Measurements from ENCODE around the gene ENTHD1.

The ENTHD1 gene

GRCh38 chr22:39839917-39840510 is 53.5 kb downstream of the ENTHD1 start:
- peak; percentile 53 for DNase-seq

GRCh38 chr22:39839204-39839603 is 54.4 kb downstream of the ENTHD1 start:
- DNase-seq = no peak

- no peak for DNase-seq
Observed at GRCh38 chr22:39833610-39834009, 60.0 kb downstream of the ENTHD1 start.

GRCh38 chr22:39833093-39833492 is 60.5 kb downstream of the ENTHD1 start:
- no peak for DNase-seq

- DNase-seq = no peak
Observed at GRCh38 chr22:39832627-39833074, 60.9 kb downstream of the ENTHD1 start.

GRCh38 chr22:39825661-39826102 is 67.9 kb downstream of the ENTHD1 start:
- DNase-seq = no peak

GRCh38 chr22:39821008-39821407 is 72.6 kb downstream of the ENTHD1 start:
- no peak for DNase-seq

GRCh38 chr22:39820256-39820655 is 73.3 kb downstream of the ENTHD1 start:
- DNase-seq = no peak

- no peak for DNase-seq
Observed at GRCh38 chr22:39819429-39819828, 74.1 kb downstream of the ENTHD1 start.

GRCh38 chr22:39818094-39818493 is 75.5 kb downstream of the ENTHD1 start:
- DNase-seq = no peak

- no peak for DNase-seq
Observed at GRCh38 chr22:39815932-39816331, 77.6 kb downstream of the ENTHD1 start.

- DNase-seq = no peak
Observed at GRCh38 chr22:39814899-39815298, 78.7 kb downstream of the ENTHD1 start.

- DNase-seq = no peak
Observed at GRCh38 chr22:39809772-39810557, 83.6 kb downstream of the ENTHD1 start.

- peak; percentile 21 for DNase-seq
Observed at GRCh38 chr22:39808081-39808480, 85.5 kb downstream of the ENTHD1 start.

GRCh38 chr22:39806109-39806508 is 87.5 kb downstream of the ENTHD1 start:
- no peak for DNase-seq

GRCh38 chr22:39805117-39805516 is 88.4 kb downstream of the ENTHD1 start:
- no peak for DNase-seq

- no peak for DNase-seq
Observed at GRCh38 chr22:39802682-39803081, 90.9 kb downstream of the ENTHD1 start.

- DNase-seq = no peak
Observed at GRCh38 chr22:39800790-39801520, 92.6 kb downstream of the ENTHD1 start.

- DNase-seq = no peak
Observed at GRCh38 chr22:39797528-39798147, 95.9 kb downstream of the ENTHD1 start.

GRCh38 chr22:39789788-39790187 is 103.8 kb downstream of the ENTHD1 start:
- DNase-seq = no peak

- DNase-seq = no peak
Observed at GRCh38 chr22:39785232-39785631, 108.3 kb downstream of the ENTHD1 start.

GRCh38 chr22:39777716-39778454 is 115.7 kb downstream of the ENTHD1 start:
- no peak for DNase-seq

All from CD4-positive, alpha-beta T cell treated with Interleukin-4 for 4 hours (primary cell).